ENCODE measurements around the gene CDX2. TPM values are rescaled to one million over a fixed set of nuclear protein-coding genes. Genes with fewer than 3 reads are reported as not detected.

Gene CDX2
- total RNA-seq, 3 donors from 2014 or later = 113 to 349 (median 240) TPM

- TF ChIP-seq CTCF (IDR thresholded peaks at IDR 0.05) = no peak
- Histone ChIP-seq H3K4me3 (peak overlapping the region; percentile 42), H3K4me1 (ENCODE audit: low read depth) (peaks cover 23% of the 10 kb centered on the region), H3K36me3 (ENCODE audit: low read depth) (no peaks in the 10 kb centered on the region), H3K9me3 (no peaks in the 10 kb centered on the region)
- intact Hi-C loops (cut with DNase I, micrococcal nuclease) = no loop called here
- peak in 2 of 3 donors; percentile 59 to 80 for DNase-seq
- peak; percentile 60 for ATAC-seq
Observed at GRCh38 chr13:27954406-27954851, 14.7 kb downstream of the CDX2 start.

- H3K36me3 ChIP-seq (ENCODE audit: low read depth) = no peaks in the 10 kb centered on the region
- H3K9me3 ChIP-seq = no peaks in the 10 kb centered on the region
- ATAC-seq = peak; percentile 88
- intact Hi-C loops (cut with DNase I, micrococcal nuclease) = no loop called here
- H3K4me1 ChIP-seq (ENCODE audit: low read depth) = peaks cover 22% of the 10 kb centered on the region
- H3K4me3 ChIP-seq = peak overlapping the region; percentile 42
- DNase-seq = peak; percentile 84 to 94 (median 88)
- TF ChIP-seq CTCF (IDR thresholded peaks at IDR 0.05) = peak; percentile 95
Observed at GRCh38 chr13:27953676-27954405, 15.3 kb downstream of the CDX2 start.

- TF ChIP-seq CTCF (IDR thresholded peaks at IDR 0.05) = no peak
- ATAC-seq (peak; percentile 71), DNase-seq (peak; percentile 82 to 85 (median 85))
- Histone ChIP-seq H3K36me3 (ENCODE audit: low read depth) (no peaks in the 10 kb centered on the region), H3K4me1 (ENCODE audit: low read depth) (peaks cover 19% of the 10 kb centered on the region), H3K9me3 (no peaks in the 10 kb centered on the region), H3K4me3 (peak overlapping the region; percentile 42)
- intact Hi-C loops (cut with DNase I, micrococcal nuclease) = no loop called here
Observed at GRCh38 chr13:27952876-27953675, 16.0 kb downstream of the CDX2 start.

GRCh38 chr13:27942972-27943371 is 26.1 kb downstream of the CDX2 start:
- DNase-seq = no peak
- peak; percentile 70 for ATAC-seq
- Histone ChIP-seq H3K4me1 (ENCODE audit: low read depth) (no peaks in the 10 kb centered on the region), H3K4me3 (no peak overlapping the region), H3K9me3 (peaks cover 3% of the 10 kb centered on the region), H3K36me3 (ENCODE audit: low read depth) (no peaks in the 10 kb centered on the region)
- intact Hi-C loops (cut with DNase I, micrococcal nuclease) = no loop called here
- TF ChIP-seq CTCF (IDR thresholded peaks at IDR 0.05) = no peak

- intact Hi-C loops (cut with DNase I, micrococcal nuclease) = no loop called here
- Histone ChIP-seq H3K36me3 (ENCODE audit: low read depth) (no peaks in the 10 kb centered on the region), H3K4me3 (no peak overlapping the region), H3K9me3 (no peaks in the 10 kb centered on the region), H3K4me1 (ENCODE audit: low read depth) (no peaks in the 10 kb centered on the region)
- DNase-seq = no peak
- peak; percentile 17 for ATAC-seq
- TF ChIP-seq CTCF (IDR thresholded peaks at IDR 0.05) = no peak
Observed at GRCh38 chr13:27933580-27934328, 35.4 kb downstream of the CDX2 start.

Measured in mucosa of descending colon (tissue), 3 donors.